ENCODE measurements around the gene AKT2. TPM values are rescaled to one million over a fixed set of nuclear protein-coding genes. Genes with fewer than 3 reads are reported as not detected.

AKT2 gene
- total and polyA plus RNA-seq, 3 donors from 2014 or later = 154 to 229 (median 195) TPM

- TF ChIP-seq CTCF (IDR thresholded peaks at IDR 0.05) = no peak
- no peak for TF ChIP-seq POLR2A (IDR thresholded peaks at IDR 0.05)
- no peak overlapping the region for H3K27ac ChIP-seq
- H3K36me3 ChIP-seq (ENCODE audit: low read depth, missing control alignments) = no peaks in the 10 kb centered on the region
- H3K4me3 ChIP-seq = no peak overlapping the region
- no peaks in the 10 kb centered on the region for H3K27me3 ChIP-seq
- no peaks in the 10 kb centered on the region for H3K4me1 ChIP-seq
- no peaks in the 10 kb centered on the region for H3K9me3 ChIP-seq
- 74 to 90% methylated on average over 42 to 43 of the region's 53 CpGs for WGBS, 2 donors
- intact Hi-C loops (cut with DNase I; ENCODE audit: low total_unique reads) = no loop called here
- no peak for DNase-seq
Measured at GRCh38 chr19:40213251-40213829, 71.8 kb downstream of the AKT2 start.

- Histone ChIP-seq H3K4me3 (no peak overlapping the region), H3K9me3 (no peaks in the 10 kb centered on the region), H3K36me3 (ENCODE audit: low read depth, missing control alignments) (no peaks in the 10 kb centered on the region), H3K27ac (no peak overlapping the region), H3K27me3 (no peaks in the 10 kb centered on the region), H3K4me1 (no peaks in the 10 kb centered on the region)
- intact Hi-C loops (cut with DNase I; ENCODE audit: low total_unique reads) = no loop called here
- WGBS, 2 donors = 96 to 97% methylated on average over 5 of the region's 5 CpGs
- no peak for TF ChIP-seq POLR2A (IDR thresholded peaks at IDR 0.05)
- TF ChIP-seq CTCF (IDR thresholded peaks at IDR 0.05) = no peak
- DNase-seq = no peak
Measured at GRCh38 chr19:40210889-40211288, 74.3 kb downstream of the AKT2 start.

- TF ChIP-seq POLR2A (IDR thresholded peaks at IDR 0.05) = no peak
- TF ChIP-seq CTCF (IDR thresholded peaks at IDR 0.05) = no peak
- Histone ChIP-seq H3K4me3 (no peak overlapping the region), H3K27me3 (no peaks in the 10 kb centered on the region), H3K36me3 (ENCODE audit: low read depth, missing control alignments) (no peaks in the 10 kb centered on the region), H3K9me3 (no peaks in the 10 kb centered on the region), H3K27ac (no peak overlapping the region), H3K4me1 (no peaks in the 10 kb centered on the region)
- intact Hi-C loops (cut with DNase I; ENCODE audit: low total_unique reads) = no loop called here
- no peak for DNase-seq
- WGBS, 2 donors = 98 to 99% methylated on average over 5 of the region's 5 CpGs
Measured at GRCh38 chr19:40208602-40209001, 76.5 kb downstream of the AKT2 start.

- intact Hi-C loops (cut with DNase I; ENCODE audit: low total_unique reads) = no loop called here
- no peak for DNase-seq
- WGBS, 2 donors = 63 to 89% methylated on average over 17 to 21 of the region's 21 CpGs
- H3K27ac ChIP-seq = no peak overlapping the region
- TF ChIP-seq POLR2A (IDR thresholded peaks at IDR 0.05) (no peak), CTCF (IDR thresholded peaks at IDR 0.05) (no peak)
- no peaks in the 10 kb centered on the region for H3K4me1 ChIP-seq
- no peaks in the 10 kb centered on the region for H3K27me3 ChIP-seq
- H3K4me3 ChIP-seq = no peak overlapping the region
- no peaks in the 10 kb centered on the region for H3K36me3 ChIP-seq (ENCODE audit: low read depth, missing control alignments)
- no peaks in the 10 kb centered on the region for H3K9me3 ChIP-seq
Measured at GRCh38 chr19:40205760-40206159, 79.4 kb downstream of the AKT2 start.

GRCh38 chr19:40204381-40204780, 80.8 kb downstream of the AKT2 start:
- WGBS, 2 donors = 87 to 96% methylated on average over 3 to 12 of the region's 16 CpGs
- TF ChIP-seq POLR2A (IDR thresholded peaks at IDR 0.05) (no peak), CTCF (IDR thresholded peaks at IDR 0.05) (no peak)
- Histone ChIP-seq H3K27ac (no peak overlapping the region), H3K4me3 (no peak overlapping the region), H3K36me3 (ENCODE audit: low read depth, missing control alignments) (no peaks in the 10 kb centered on the region), H3K4me1 (no peaks in the 10 kb centered on the region), H3K27me3 (no peaks in the 10 kb centered on the region), H3K9me3 (no peaks in the 10 kb centered on the region)
- DNase-seq = no peak
- intact Hi-C loops (cut with DNase I; ENCODE audit: low total_unique reads) = no loop called here
